Uterus (tissue), 4 donors: Measurements from ENCODE around the gene TYRP1. TPM values are rescaled to one million over a fixed set of nuclear protein-coding genes. Genes with fewer than 3 reads are reported as not detected.

Experiments used
- DNase-seq, 2 donors: peaks; one replicate each; pipeline ENCODE4 v3.0.0-alpha.2; 2019 to 2020
- H3K27ac ChIP-seq, 2 donors: fragments of 200-600 bp; sonication (generic); 1 replicate in 1 of 2; 2 replicates in 1 of 2; pipeline ENCODE4 v1.5.1; 2016 to 2018
- H3K27me3 ChIP-seq, 2 donors: fragments of 200-600 bp; sonication (generic); one replicate each; pipeline ENCODE4 v1.5.1; 2018 to 2019; ENCODE audit warnings: control low read depth in 1 of 2
- H3K36me3 ChIP-seq, 2 donors: fragments of 200-600 bp; sonication (generic); one replicate each; pipeline ENCODE4 v1.5.1; 2019; ENCODE audit warnings: control low read depth in 1 of 2
- H3K4me1 ChIP-seq, 2 donors: fragments of 200-600 bp; sonication (generic); one replicate each; pipeline ENCODE4 v1.5.1; 2018 to 2019; ENCODE audit warnings: control low read depth in 1 of 2
- H3K4me3 ChIP-seq, 2 donors: fragments of 200-600 bp; sonication (generic); 1 replicate in 1 of 2; 2 replicates in 1 of 2; pipeline ENCODE4 v1.5.1; 2018 to 2019; ENCODE audit warnings: mild to moderate bottlenecking in 1 of 2
- H3K9me3 ChIP-seq, 2 donors: fragments of 200-600 bp; sonication (generic); one replicate each; pipeline ENCODE4 v1.5.1; 2019; ENCODE audit warnings: control low read depth in 1 of 2
- POLR2A ChIP-seq, 2 donors: fragments of 450-650 bp; IDR thresholded peaks; one replicate each; pipeline ENCODE4 v1.6.1; 2016; ENCODE audit warnings: antibody characterized with exemption in 2 of 2, mild to moderate bottlenecking in 1 of 2, moderate library complexity in 1 of 2
- intact Hi-C: fragments of 100-400 bp; cut with DNase I; formaldehyde crosslinking; loops from one replicate; pipeline ENCODE4 v1.15.1; 2023; ENCODE audit warnings: low total_unique reads
- total RNA-seq, 4 donors: library from RNA; depleted of rRNA in 3 of 4; stranded (reverse); fragments of >200 nt in 3 of 4; gene quantifications; one replicate each; pipeline versions ENCODE4 v1.1.0 to v1.2.4, GENCODE V29; 2014 to 2023
- TF ChIP-seq, protein P1 (sequence below), 4 experiments: fragments of 200-600 bp in 2 of 4; fragments of 450-650 bp in 2 of 4; sonication (generic) in 2 of 4; IDR thresholded peaks; one replicate each; pipeline ENCODE4 v1.5.1; 2016 to 2019; ENCODE audit warnings: antibody characterized with exemption in 4 of 4, mild to moderate bottlenecking in 2 of 4, moderate library complexity in 1 of 4
- donor health status: DM: yes; HTN: yes; CAD: no.

Gene TYRP1
- total RNA-seq, 4 donors from 2014 or later: 0.24 to 1.2 TPM; not detected in 2

DNA sequence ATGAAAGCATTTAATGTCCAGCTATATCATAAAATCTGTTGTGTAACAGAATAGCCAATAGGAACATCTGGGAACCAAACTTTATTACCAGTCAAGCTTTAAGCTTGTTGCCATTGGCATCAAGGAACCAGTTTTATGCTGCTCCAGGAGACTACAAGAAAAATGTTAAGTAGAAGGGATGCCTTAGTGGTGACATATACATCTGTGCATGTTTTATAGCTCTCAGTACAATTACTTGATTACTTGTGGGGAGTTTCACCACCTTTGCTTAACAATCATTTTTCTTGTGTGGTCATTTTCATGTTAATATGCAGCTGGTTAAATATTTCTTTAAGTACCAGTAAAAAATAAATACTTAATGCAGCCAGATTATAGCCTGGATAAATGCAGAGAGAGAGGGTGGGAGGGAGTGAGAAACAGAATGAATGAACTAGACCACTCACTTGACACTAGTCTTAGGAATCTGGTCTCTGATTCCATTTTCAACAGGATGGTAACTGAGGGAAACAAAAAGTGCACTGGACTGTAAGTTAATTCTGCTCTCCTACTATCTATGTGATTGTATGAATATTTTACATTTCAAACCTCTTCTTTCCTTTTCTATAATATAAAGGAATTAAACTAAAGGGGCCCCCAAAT is 45.9 kb downstream of the TYRP1 start:
- intact Hi-C loops: no loop called here
- no peaks in the 10 kb centered on the region for H3K27me3 ChIP-seq
- DNase-seq: no peak
- H3K4me1 ChIP-seq: no peaks in the 10 kb centered on the region
- TF ChIP-seq, protein P1, sequence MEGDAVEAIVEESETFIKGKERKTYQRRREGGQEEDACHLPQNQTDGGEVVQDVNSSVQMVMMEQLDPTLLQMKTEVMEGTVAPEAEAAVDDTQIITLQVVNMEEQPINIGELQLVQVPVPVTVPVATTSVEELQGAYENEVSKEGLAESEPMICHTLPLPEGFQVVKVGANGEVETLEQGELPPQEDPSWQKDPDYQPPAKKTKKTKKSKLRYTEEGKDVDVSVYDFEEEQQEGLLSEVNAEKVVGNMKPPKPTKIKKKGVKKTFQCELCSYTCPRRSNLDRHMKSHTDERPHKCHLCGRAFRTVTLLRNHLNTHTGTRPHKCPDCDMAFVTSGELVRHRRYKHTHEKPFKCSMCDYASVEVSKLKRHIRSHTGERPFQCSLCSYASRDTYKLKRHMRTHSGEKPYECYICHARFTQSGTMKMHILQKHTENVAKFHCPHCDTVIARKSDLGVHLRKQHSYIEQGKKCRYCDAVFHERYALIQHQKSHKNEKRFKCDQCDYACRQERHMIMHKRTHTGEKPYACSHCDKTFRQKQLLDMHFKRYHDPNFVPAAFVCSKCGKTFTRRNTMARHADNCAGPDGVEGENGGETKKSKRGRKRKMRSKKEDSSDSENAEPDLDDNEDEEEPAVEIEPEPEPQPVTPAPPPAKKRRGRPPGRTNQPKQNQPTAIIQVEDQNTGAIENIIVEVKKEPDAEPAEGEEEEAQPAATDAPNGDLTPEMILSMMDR (IDR thresholded peaks at IDR 0.05): no peak
- TF ChIP-seq POLR2A (IDR thresholded peaks at IDR 0.05): no peak
- no peaks in the 10 kb centered on the region for H3K9me3 ChIP-seq
- no peak overlapping the region for H3K4me3 ChIP-seq
- H3K36me3 ChIP-seq: no peaks in the 10 kb centered on the region
- H3K27ac ChIP-seq: no peak overlapping the region

DNA sequence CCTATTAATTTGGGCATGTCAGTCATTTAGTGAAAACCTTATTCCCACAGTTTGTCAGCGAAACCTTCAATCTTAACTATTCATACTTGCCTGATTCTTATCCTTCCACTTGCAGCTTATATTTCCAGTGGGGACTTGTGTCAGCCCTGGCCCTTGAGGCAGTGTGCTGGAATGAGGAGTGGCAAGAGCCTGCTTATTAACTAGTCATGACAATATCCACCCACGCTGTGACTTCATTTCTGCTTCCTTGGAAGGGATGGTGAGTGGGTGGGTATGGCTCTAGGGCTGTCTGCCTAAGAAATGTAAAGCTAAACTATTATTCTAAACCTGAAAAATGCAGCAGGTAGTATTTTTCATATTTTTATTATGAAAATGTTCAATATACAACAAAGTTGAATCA is 47.7 kb downstream of the TYRP1 start:
- no peak for DNase-seq
- Histone ChIP-seq H3K27ac (no peak overlapping the region), H3K9me3 (no peaks in the 10 kb centered on the region), H3K4me3 (no peak overlapping the region), H3K27me3 (no peaks in the 10 kb centered on the region), H3K4me1 (no peaks in the 10 kb centered on the region), H3K36me3 (no peaks in the 10 kb centered on the region)
- intact Hi-C loops: no loop called here
- TF ChIP-seq POLR2A (IDR thresholded peaks at IDR 0.05): no peak
- TF ChIP-seq, protein P1 (IDR thresholded peaks at IDR 0.05): no peak

DNA sequence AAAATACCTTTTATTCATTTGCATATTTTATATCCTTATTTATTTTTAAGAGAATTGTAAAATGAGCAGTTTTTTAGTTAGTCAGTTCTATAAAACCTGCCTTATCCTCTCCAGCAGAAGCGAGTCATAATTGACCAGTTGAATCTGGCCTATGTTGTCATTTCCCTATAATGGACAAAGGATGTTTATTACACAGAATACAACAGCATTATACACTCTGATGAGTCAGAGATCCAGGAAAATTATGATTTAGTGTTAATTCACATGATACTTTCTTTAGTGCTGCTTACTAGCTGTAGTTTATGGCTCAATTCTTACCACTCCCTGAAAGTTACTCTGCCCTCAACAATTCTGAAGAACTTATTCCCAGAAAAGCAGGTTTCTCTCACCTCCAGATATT is 54.8 kb downstream of the TYRP1 start:
- Histone ChIP-seq H3K9me3 (no peaks in the 10 kb centered on the region), H3K4me1 (no peaks in the 10 kb centered on the region), H3K27me3 (no peaks in the 10 kb centered on the region), H3K27ac (no peak overlapping the region), H3K4me3 (no peak overlapping the region), H3K36me3 (no peaks in the 10 kb centered on the region)
- intact Hi-C loops: no loop called here
- DNase-seq: no peak
- TF ChIP-seq, protein P1 (IDR thresholded peaks at IDR 0.05): no peak
- TF ChIP-seq POLR2A (IDR thresholded peaks at IDR 0.05): no peak

DNA sequence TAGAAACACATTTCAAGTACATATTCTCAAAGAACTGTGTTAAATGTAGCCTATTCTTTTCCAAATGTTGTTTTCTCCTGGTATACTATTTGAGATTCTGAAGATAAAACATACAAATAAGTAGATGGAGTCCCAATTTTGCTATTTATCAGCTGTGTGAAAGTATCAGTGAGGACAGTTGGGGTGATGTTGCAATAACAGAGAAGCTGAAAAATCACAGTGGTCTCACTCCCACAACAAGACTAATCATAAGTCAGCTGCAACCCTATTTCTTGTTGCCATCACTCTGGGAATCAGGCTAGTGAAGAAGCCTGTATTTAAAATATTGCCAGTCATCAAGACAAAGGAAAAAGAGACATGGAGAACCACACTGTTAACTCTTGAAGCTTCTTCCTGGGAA is 55.8 kb downstream of the TYRP1 start:
- Histone ChIP-seq H3K27ac (no peak overlapping the region), H3K36me3 (no peaks in the 10 kb centered on the region), H3K9me3 (no peaks in the 10 kb centered on the region), H3K4me3 (no peak overlapping the region), H3K4me1 (no peaks in the 10 kb centered on the region), H3K27me3 (no peaks in the 10 kb centered on the region)
- TF ChIP-seq POLR2A (IDR thresholded peaks at IDR 0.05): no peak
- TF ChIP-seq, protein P1 (IDR thresholded peaks at IDR 0.05): no peak
- no peak for DNase-seq
- intact Hi-C loops: no loop called here

DNA sequence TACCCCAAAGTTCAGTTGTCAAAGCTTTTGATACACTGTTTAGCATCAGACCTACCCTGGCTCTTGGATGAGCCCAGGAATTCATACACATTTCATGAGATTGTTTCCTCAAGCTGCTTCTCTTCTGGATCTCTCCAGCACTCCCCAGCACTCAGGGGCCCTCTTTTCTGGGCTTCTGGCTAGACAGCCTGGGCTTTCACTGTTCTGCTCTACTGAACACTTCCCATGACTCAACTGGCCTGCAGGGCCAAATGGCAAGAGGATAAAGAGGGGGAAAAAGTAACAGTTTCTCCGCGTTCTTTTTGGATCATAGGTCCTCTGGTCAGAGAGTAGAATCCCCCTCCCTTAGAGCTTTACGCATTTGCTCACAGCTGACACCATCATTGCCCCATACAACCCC is 60.7 kb downstream of the TYRP1 start:
- intact Hi-C loops: no loop called here
- H3K9me3 ChIP-seq: no peaks in the 10 kb centered on the region
- H3K4me3 ChIP-seq: no peak overlapping the region
- H3K27ac ChIP-seq: no peak overlapping the region
- no peaks in the 10 kb centered on the region for H3K36me3 ChIP-seq
- no peak for TF ChIP-seq POLR2A (IDR thresholded peaks at IDR 0.05)
- TF ChIP-seq, protein P1 (IDR thresholded peaks at IDR 0.05): no peak
- H3K27me3 ChIP-seq: no peaks in the 10 kb centered on the region
- H3K4me1 ChIP-seq: no peaks in the 10 kb centered on the region
- no peak for DNase-seq
